GM19452 (cell line): ENCODE data around the gene ARFGEF2.
"Not testable (repeated sequence)": the region's sequence is repeated elsewhere in the genome, so short reads cannot be mapped to it uniquely, and the experiment has no call there.

Experiments
- ATAC-seq: cut with Tn5 transposase; IDR thresholded peaks from one replicate; pipeline ENCODE4 v1.9.1; 2021; ENCODE audit not compliant: unreplicated experiment

Gene ARFGEF2

GRCh38 chr20:48990467-48990866 is 69.0 kb downstream of the ARFGEF2 start:
- ATAC-seq: no peak

GRCh38 chr20:48995589-48995988 is 74.1 kb downstream of the ARFGEF2 start:
- ATAC-seq: no peak

GRCh38 chr20:48999890-49000870 is 78.7 kb downstream of the ARFGEF2 start:
- no peak for ATAC-seq

GRCh38 chr20:49001741-49002140 is 80.2 kb downstream of the ARFGEF2 start:
- ATAC-seq: no peak

- no peak for ATAC-seq
Observed at GRCh38 chr20:49006446-49006980, 85.0 kb downstream of the ARFGEF2 start.

- no peak for ATAC-seq
Observed at GRCh38 chr20:49009899-49010631, 88.6 kb downstream of the ARFGEF2 start.

GRCh38 chr20:49024220-49024619 is 102.7 kb downstream of the ARFGEF2 start:
- no peak for ATAC-seq

GRCh38 chr20:49028177-49028576 is 106.7 kb downstream of the ARFGEF2 start:
- not testable (repeated sequence) for ATAC-seq

- no peak for ATAC-seq
Observed at GRCh38 chr20:49028684-49029083, 107.2 kb downstream of the ARFGEF2 start.

GRCh38 chr20:49029203-49029602 is 107.7 kb downstream of the ARFGEF2 start:
- no peak for ATAC-seq

- no peak for ATAC-seq
Observed at GRCh38 chr20:49030954-49031619, 109.6 kb downstream of the ARFGEF2 start.

GRCh38 chr20:49032455-49032854 is 110.9 kb downstream of the ARFGEF2 start:
- ATAC-seq: no peak

GRCh38 chr20:49034070-49034732 is 112.7 kb downstream of the ARFGEF2 start:
- no peak for ATAC-seq

- ATAC-seq: no peak
Observed at GRCh38 chr20:49037962-49038387, 116.5 kb downstream of the ARFGEF2 start.

- no peak for ATAC-seq
Observed at GRCh38 chr20:49039854-49040253, 118.3 kb downstream of the ARFGEF2 start.

- ATAC-seq: no peak
Observed at GRCh38 chr20:49043000-49043399, 121.5 kb downstream of the ARFGEF2 start.

GRCh38 chr20:49045440-49046086 is 124.1 kb downstream of the ARFGEF2 start:
- peak; percentile 3 for ATAC-seq

GRCh38 chr20:49046087-49046900 is 124.8 kb downstream of the ARFGEF2 start, which contains the start of gene CSE1L:
TSS of gene CSE1L (plus strand) at chr20:49046312. CDS start at chr20:49058464, 12,152 bp downstream.
- peak; percentile 87 for ATAC-seq

GRCh38 chr20:49052334-49052733 is 130.8 kb downstream of the ARFGEF2 start:
- no peak for ATAC-seq
